C4-2B (cell line): ENCODE data around the gene FRMD4B.

Experiments
- ZFX ChIP-seq: fragments of 450-650 bp; IDR thresholded peaks from 2 replicates; pipeline ENCODE4 v1.6.1; 2017
- TF ChIP-seq, protein P1 (sequence below): fragments of 450-650 bp; conservative IDR thresholded peaks from 2 replicates; pipeline ENCODE4 v1.5.1; 2017; ENCODE audit warnings: mild to moderate bottlenecking

- TF ChIP-seq, protein P1, sequence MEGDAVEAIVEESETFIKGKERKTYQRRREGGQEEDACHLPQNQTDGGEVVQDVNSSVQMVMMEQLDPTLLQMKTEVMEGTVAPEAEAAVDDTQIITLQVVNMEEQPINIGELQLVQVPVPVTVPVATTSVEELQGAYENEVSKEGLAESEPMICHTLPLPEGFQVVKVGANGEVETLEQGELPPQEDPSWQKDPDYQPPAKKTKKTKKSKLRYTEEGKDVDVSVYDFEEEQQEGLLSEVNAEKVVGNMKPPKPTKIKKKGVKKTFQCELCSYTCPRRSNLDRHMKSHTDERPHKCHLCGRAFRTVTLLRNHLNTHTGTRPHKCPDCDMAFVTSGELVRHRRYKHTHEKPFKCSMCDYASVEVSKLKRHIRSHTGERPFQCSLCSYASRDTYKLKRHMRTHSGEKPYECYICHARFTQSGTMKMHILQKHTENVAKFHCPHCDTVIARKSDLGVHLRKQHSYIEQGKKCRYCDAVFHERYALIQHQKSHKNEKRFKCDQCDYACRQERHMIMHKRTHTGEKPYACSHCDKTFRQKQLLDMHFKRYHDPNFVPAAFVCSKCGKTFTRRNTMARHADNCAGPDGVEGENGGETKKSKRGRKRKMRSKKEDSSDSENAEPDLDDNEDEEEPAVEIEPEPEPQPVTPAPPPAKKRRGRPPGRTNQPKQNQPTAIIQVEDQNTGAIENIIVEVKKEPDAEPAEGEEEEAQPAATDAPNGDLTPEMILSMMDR = no peak
- TF ChIP-seq ZFX = no peak
These were observed 248.5 kb downstream of the FRMD4B start for GRCh38 chr3:69137412-69137811.
